ENCODE results near the gene BRICD5.

BRICD5 gene

GRCh38 chr16:2231016-2231931 lies 20.6 kb upstream of the BRICD5 start:
- H3K9me3 ChIP-seq (ENCODE audit: severe bottlenecking): no peaks in the 10 kb centered on the region
- 0 out of 2 replicates have a peak overlapping the region, but pooled peaks have one; percentile 0 for H3K27ac ChIP-seq
- H3K36me3 ChIP-seq: peaks cover 94% of the 10 kb centered on the region
- DNase-seq: no peak
- no peak overlapping the region for H3K4me3 ChIP-seq (ENCODE audit: low read depth, low read length)
- H3K27me3 ChIP-seq (ENCODE audit: insufficient read depth, low read depth, severe bottlenecking): no peaks in the 10 kb centered on the region
- TF ChIP-seq CTCF (IDR thresholded peaks at IDR 0.05; ENCODE audit: low read depth, low read length): no peak

GRCh38 chr16:2230376-2230775 lies 19.7 kb upstream of the BRICD5 start:
- Histone ChIP-seq H3K36me3 (peaks cover 88% of the 10 kb centered on the region), H3K27me3 (ENCODE audit: insufficient read depth, low read depth, severe bottlenecking) (no peaks in the 10 kb centered on the region), H3K27ac (no peak overlapping the region), H3K4me3 (ENCODE audit: low read depth, low read length) (no peak overlapping the region), H3K9me3 (ENCODE audit: severe bottlenecking) (no peaks in the 10 kb centered on the region)
- DNase-seq: no peak
- no peak for TF ChIP-seq CTCF (IDR thresholded peaks at IDR 0.05; ENCODE audit: low read depth, low read length)

GRCh38 chr16:2229632-2230250 lies 19.1 kb upstream of the BRICD5 start:
- no peak overlapping the region for H3K4me3 ChIP-seq (ENCODE audit: low read depth, low read length)
- H3K9me3 ChIP-seq (ENCODE audit: severe bottlenecking): no peaks in the 10 kb centered on the region
- no peak for DNase-seq
- no peak overlapping the region for H3K27ac ChIP-seq
- H3K27me3 ChIP-seq (ENCODE audit: insufficient read depth, low read depth, severe bottlenecking): no peaks in the 10 kb centered on the region
- peaks cover 88% of the 10 kb centered on the region for H3K36me3 ChIP-seq
- no peak for TF ChIP-seq CTCF (IDR thresholded peaks at IDR 0.05; ENCODE audit: low read depth, low read length)

GRCh38 chr16:2229091-2229490 lies 18.4 kb upstream of the BRICD5 start:
- DNase-seq: no peak
- no peaks in the 10 kb centered on the region for H3K9me3 ChIP-seq (ENCODE audit: severe bottlenecking)
- H3K27ac ChIP-seq: no peak overlapping the region
- H3K4me3 ChIP-seq (ENCODE audit: low read depth, low read length): no peak overlapping the region
- peaks cover 90% of the 10 kb centered on the region for H3K36me3 ChIP-seq
- no peaks in the 10 kb centered on the region for H3K27me3 ChIP-seq (ENCODE audit: insufficient read depth, low read depth, severe bottlenecking)
- TF ChIP-seq CTCF (IDR thresholded peaks at IDR 0.05; ENCODE audit: low read depth, low read length): no peak

- TF ChIP-seq CTCF (IDR thresholded peaks at IDR 0.05; ENCODE audit: low read depth, low read length): no peak
- no peaks in the 10 kb centered on the region for H3K27me3 ChIP-seq (ENCODE audit: insufficient read depth, low read depth, severe bottlenecking)
- H3K36me3 ChIP-seq: peaks cover 87% of the 10 kb centered on the region
- DNase-seq: no peak
- H3K9me3 ChIP-seq (ENCODE audit: severe bottlenecking): no peaks in the 10 kb centered on the region
- no peak overlapping the region for H3K4me3 ChIP-seq (ENCODE audit: low read depth, low read length)
- H3K27ac ChIP-seq: no peak overlapping the region
Measured at GRCh38 chr16:2228161-2228824, 17.6 kb upstream of the BRICD5 start.
